GM15510 (cell line): ENCODE data around the gene POM121.
"Not testable (repeated sequence)": the region's sequence is repeated elsewhere in the genome, so short reads cannot be mapped to it uniquely, and the experiment has no call there.

Experiments
- POLR2A ChIP-seq: IDR thresholded peaks from 3 replicates; pipeline ENCODE4 v1.6.1; 2011; ENCODE audit warnings: borderline replicate concordance; ENCODE audit not compliant: insufficient read length; ENCODE audit errors: extremely low read depth

POM121 gene

DNA sequence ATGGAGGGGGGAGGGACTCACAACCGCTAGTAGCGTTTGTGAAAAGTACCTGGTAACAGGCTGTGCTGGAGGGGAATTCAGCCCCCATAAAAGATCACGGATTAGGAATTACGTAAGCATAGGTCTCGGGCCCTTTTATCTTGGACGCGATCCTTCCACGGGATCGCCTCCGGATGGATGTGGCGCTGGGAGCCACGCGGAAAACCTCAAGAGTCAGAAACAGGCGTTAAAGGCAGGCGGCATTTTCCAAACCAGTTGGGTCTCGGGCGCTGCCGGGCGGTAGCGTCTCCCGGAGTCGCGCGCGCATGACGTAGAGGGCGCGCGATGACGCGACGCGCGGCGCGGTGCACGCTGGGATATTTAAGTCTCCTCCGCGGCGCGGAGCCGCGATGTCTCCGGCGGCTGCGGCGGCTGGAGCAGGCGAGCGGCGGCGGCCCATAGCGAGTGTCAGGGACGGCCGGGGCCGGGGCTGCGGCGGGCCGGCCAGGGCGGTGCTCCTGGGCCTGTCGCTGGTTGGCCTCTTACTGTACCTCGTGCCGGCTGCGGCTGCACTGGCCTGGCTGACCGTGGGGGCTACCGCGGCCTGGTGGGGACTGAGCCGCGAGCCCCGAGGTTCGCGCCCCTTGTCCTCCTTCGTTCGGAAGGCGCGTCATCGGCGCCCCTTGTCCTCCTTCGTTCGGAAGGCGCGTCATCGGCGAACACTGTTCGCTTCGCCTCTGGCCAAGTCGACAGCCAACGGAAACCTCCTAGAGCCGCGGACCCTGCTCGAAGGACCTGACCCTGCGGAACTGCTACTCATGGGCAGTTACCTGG, at the start of gene POM121:
Gene POM121 (plus strand): TSS at position 363 of the 813 bp plus-strand sequence. CDS start 27 bp downstream, at position 390.
- peak; percentile 80 for TF ChIP-seq POLR2A

DNA sequence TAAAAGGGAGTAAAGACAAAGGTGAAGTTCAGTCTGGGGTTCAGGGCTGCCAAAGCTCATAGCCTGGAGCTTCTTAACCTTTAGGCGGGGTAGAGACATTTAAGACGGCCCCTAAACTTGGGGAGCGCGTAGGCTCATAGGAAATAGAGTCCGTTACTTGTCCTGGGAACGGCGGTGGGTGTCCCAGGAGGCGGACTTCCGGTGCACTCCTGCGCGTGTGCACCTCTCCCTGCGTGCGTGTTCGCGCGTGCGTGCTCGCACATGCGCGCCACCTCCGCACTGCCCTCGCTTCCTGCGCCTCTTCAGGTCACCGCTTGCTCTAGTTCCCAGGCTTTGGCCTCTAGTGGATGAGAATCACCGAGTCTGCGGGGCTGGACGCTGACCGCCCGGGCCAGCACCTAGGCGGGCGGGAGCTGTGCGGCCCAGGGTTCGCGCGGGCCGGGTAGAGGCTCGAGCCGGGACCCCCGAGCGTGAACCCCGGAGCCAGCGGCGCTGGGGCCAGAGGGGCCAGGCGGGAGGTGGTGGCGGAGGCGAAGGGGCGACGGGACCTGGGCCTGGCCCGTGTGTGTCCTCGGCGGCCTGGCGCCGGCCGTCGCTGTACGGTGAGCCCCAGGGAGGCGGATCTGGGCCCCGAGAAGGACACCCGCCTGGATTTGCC, 45.7 kb upstream of the POM121 start:
- peak; percentile 67 for TF ChIP-seq POLR2A

DNA sequence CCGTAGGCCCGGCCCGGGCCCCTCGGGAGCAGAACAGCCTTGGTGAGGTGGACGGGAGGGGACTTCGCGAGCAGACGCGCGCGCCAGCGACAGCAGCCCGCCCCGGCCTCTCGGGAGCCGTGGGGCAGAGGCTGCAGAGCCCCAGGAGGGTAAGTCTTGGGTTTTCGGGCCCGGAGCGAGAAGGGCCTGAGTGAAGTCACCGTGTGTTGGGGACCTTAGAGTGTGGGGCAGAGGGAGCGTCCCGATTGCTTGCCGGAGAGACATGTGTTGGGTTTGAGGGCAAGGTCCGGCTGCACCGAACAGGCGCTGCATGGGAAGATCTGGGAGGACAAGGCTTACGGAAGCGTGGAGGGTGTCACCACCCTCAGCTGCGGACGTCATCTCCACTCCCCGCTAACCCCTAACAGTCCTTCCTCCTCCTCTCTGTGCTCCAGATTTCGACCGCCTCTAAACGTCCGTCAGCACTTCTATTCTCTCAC, 45.1 kb upstream of the POM121 start:
- TF ChIP-seq POLR2A: peak; percentile 41

DNA sequence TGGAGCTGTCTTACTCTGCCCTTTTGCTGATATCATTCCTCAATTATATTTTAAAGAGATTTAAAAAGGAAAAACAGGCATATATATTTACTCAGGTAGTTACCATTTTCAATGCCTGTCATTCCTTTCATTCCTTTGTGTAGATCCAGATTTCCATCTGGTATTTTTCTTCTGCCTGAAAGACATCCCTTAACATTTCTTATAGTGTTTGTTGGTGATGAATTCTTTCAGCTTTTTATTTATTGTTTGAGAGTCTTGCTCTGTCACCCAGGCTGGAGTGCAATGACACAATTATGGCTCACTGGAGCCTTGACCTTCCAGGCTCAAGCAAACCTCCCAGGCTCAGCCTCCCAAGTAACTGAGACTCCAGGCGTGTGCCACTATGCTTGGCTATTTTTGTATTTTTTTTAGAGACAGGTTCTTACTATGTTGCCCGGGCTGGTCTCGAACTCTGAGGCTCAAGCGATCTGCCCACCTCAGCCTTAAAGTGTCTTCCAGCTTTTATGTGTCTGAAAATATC, 5.6 kb upstream of the POM121 start:
- TF ChIP-seq POLR2A: no peak

DNA sequence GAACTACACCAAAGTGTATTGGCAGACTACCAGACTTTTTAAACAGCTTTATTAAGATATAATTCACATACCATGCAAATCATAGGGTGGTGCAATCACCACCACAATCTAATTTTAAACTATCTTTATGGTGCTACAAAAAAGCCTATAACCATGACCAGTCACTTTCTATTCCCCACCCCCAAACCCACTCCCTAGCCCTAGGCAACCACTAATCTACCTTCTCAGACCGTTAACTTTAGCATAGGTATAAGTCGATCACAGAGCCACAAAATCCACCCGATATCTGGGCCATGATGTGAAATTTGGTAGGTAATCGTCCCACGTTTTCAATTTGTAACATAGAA, 536 bp upstream of the POM121 start:
- TF ChIP-seq POLR2A: no peak

DNA sequence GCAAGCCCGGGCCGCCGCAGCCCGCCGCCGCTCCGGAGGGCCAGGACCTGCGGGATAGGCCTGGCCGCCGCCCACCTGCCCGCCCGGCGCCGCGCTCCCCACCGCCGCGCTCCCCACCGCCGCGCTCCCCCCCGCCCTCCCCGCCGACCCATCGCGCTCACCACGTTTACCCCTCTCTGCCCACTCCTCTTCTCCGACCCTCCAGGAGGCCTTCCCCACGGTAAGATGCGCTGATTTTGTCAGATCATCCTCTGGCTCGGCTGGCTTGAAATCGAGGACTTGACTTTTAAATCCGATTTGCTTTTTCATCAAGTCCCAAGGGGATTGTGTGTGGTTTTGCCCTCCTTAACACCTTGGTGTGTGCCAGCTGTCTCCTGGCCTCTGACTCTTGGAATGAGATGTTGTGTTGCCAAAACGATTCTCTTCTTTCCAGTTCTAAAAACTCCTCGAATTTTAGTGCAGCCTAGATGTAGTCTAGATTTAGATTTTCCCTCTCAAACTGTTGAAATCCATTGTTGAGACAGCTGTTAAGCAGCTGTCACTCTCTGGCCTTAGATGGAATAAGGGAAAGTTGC, 738 bp downstream of the POM121 start:
- TF ChIP-seq POLR2A: no peak

DNA sequence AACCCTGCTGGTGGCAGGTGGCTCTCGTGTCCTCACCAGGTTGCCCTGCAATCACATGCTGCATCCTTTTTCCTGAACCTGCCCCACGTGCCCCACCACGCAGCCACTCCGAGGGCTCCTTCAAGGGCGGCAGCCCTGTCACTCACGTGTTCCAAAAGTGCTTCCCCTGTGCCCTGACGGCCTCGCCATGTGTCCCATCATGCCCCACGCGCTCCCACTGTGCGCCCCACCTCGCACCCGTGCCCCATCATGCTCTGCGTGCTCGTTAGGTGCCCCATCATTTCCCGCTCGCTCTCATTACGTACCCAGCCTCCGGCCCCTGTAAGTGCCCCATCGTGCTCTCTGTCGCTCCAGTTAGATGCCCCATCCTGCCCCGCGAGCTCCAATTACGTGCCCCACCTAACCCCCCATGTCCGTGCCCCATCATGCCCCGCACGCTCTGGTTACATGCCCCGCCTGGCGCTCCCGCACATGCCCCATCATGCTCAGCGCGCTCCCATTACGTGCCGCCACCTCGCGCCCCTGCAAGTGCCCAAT, 44.2 kb downstream of the POM121 start, which contains the start of gene TRIM74:
Gene TRIM74 (minus strand): TSS at position 487 of the 537 bp plus-strand sequence. CDS start 3,309 bp downstream, outside the sequence.
- TF ChIP-seq POLR2A: not testable (repeated sequence)
